DOHH2 (cell line): ENCODE data around the gene GCSAML.

Source experiments
- H3F3A ChIP-seq: fragments of 200-600 bp; sonication (generic), shearing (Covaris generic); 2 replicates; pipeline ENCODE4 v1.6.0; 2016; ENCODE audit warnings: antibody characterized with exemption, mild to moderate bottlenecking; ENCODE audit not compliant: control insufficient read depth, insufficient read depth
- H3K27ac ChIP-seq: fragments of 200-600 bp; sonication (generic); 2 replicates; pipeline ENCODE4 v1.5.1; 2014; ENCODE audit warnings: low read depth, mild to moderate bottlenecking, low read length, moderate library complexity
- H3K27me3 ChIP-seq: fragments of 200-600 bp; sonication (generic); 2 replicates; pipeline ENCODE4 v1.6.1; 2014; ENCODE audit warnings: mild to moderate bottlenecking, low read length, mixed read lengths; ENCODE audit not compliant: control insufficient read depth
- H3K36me3 ChIP-seq: fragments of 200-600 bp; sonication (generic); 2 replicates; pipeline ENCODE4 v1.6.1; 2014; ENCODE audit warnings: mild to moderate bottlenecking, low read length, moderate library complexity, mixed read lengths; ENCODE audit not compliant: control insufficient read depth
- H3K4me1 ChIP-seq: fragments of 200-600 bp; sonication (generic); 2 replicates; pipeline ENCODE4 v1.6.1; 2014; ENCODE audit warnings: mild to moderate bottlenecking, low read length, mixed read lengths; ENCODE audit not compliant: control insufficient read depth
- H3K4me2 ChIP-seq: fragments of 200-600 bp; sonication (generic); 2 replicates; pipeline ENCODE4 v1.6.0; 2014; ENCODE audit warnings: mild to moderate bottlenecking, low read length, moderate library complexity
- H3K4me3 ChIP-seq: fragments of 200-600 bp; sonication (generic); 2 replicates; pipeline ENCODE4 v1.5.1; 2014; ENCODE audit warnings: mild to moderate bottlenecking, low read length, mixed read lengths
- H3K79me2 ChIP-seq: fragments of 200-600 bp; sonication (generic); 2 replicates; pipeline ENCODE4 v1.6.1; 2014; ENCODE audit warnings: mild to moderate bottlenecking, low read length, mixed read lengths; ENCODE audit not compliant: control insufficient read depth
- H3K9me2 ChIP-seq: fragments of 200-600 bp; sonication (generic); replicated peaks from 2 replicates; pipeline ENCODE4 v1.6.1; 2014; ENCODE audit warnings: mild to moderate bottlenecking, low read length, mixed read lengths; ENCODE audit not compliant: control insufficient read depth
- H3K9me3 ChIP-seq: fragments of 200-600 bp; sonication (generic); 2 replicates; pipeline ENCODE4 v1.6.1; 2014; ENCODE audit warnings: antibody characterized with exemption, low read length, mixed read lengths; ENCODE audit not compliant: control insufficient read depth, insufficient read depth
- H4K20me1 ChIP-seq: fragments of 200-600 bp; sonication (generic); 2 replicates; pipeline ENCODE4 v1.6.0; 2014; ENCODE audit warnings: low read depth, mild to moderate bottlenecking, antibody characterized with exemption, low read length, moderate library complexity; ENCODE audit not compliant: control insufficient read depth, insufficient read depth
- EZH2phosphoT487 ChIP-seq: fragments of 200-600 bp; sonication (generic); IDR thresholded peaks from 2 replicates; pipeline ENCODE4 v1.6.1; 2017; ENCODE audit warnings: borderline replicate concordance, mild to moderate bottlenecking, antibody characterized with exemption, low read length, moderate library complexity, mixed read lengths
- TF ChIP-seq, protein P1 (sequence below): fragments of 200-600 bp; sonication (generic); IDR thresholded peaks from one replicate; pipeline ENCODE4 v1.5.1; 2014; ENCODE audit warnings: antibody characterized with exemption, mild to moderate bottlenecking, low read depth, low read length; ENCODE audit not compliant: poor library complexity, severe bottlenecking

The GCSAML gene

DNA sequence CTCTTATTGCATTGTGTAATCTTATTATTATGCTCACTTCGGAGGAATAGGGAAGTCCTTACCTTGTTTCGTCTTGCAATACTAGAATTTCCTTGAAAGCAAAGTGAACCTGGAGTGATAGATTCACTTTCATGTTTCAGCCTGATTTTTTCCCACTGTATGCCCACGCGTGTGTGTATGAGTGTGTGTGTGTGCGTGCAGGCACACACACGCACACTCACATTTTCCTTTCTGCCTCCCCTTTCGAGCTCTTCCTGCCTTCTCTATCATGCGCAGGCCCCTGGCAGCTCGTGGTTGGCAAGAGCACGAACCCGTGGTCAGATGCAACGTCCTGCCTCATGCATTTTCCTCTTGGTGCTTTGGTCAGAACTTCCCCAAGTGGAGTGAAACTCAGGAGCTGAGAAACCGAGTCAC, at the start of gene GCSAML:
TSS of gene GCSAML (plus strand) at position 366 of the 414 bp plus-strand sequence. CDS start 58 bp downstream, outside the sequence.
- Histone ChIP-seq H3K4me2 (no peak within 1 kb of the TSS), H3K79me2 (no peaks in the 10 kb centered on the region), H3K27me3 (no peaks in the 10 kb centered on the region), H3K9me3 (no peaks in the 10 kb centered on the region), H3K4me3 (no peak within 1 kb of the TSS), H3K36me3 (no peaks in the 10 kb centered on the region), H3K27ac (no peak within 1 kb of the TSS), H3F3A (no peaks in the 10 kb centered on the region), H3K4me1 (no peaks in the 10 kb centered on the region), H3K9me2 (no peaks in the 10 kb centered on the region), H4K20me1 (no peaks in the 10 kb centered on the region)
- TF ChIP-seq, protein P1, sequence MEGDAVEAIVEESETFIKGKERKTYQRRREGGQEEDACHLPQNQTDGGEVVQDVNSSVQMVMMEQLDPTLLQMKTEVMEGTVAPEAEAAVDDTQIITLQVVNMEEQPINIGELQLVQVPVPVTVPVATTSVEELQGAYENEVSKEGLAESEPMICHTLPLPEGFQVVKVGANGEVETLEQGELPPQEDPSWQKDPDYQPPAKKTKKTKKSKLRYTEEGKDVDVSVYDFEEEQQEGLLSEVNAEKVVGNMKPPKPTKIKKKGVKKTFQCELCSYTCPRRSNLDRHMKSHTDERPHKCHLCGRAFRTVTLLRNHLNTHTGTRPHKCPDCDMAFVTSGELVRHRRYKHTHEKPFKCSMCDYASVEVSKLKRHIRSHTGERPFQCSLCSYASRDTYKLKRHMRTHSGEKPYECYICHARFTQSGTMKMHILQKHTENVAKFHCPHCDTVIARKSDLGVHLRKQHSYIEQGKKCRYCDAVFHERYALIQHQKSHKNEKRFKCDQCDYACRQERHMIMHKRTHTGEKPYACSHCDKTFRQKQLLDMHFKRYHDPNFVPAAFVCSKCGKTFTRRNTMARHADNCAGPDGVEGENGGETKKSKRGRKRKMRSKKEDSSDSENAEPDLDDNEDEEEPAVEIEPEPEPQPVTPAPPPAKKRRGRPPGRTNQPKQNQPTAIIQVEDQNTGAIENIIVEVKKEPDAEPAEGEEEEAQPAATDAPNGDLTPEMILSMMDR = no peak

DNA sequence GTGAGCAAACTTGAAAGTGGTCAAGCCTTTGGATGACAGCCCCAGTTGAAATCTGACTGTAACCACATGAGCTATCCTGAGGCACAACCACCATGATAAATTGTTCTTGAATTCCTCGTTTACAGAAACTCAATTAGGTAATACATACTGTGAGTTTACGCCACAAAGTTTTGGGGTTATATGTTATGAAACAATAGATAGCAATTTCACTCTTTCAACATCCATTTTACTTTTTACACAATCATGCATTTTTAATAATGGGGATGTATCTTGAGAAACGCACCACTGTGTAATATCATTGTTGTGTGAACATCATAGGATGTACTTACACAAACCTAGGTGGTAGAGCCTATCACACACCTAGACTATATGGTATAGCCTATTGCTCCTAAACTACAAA, 48.1 kb upstream of the GCSAML start:
- no peaks in the 10 kb centered on the region for H3K9me3 ChIP-seq
- H3K4me2 ChIP-seq = no peak overlapping the region
- H3K4me1 ChIP-seq = no peaks in the 10 kb centered on the region
- H3K36me3 ChIP-seq = no peaks in the 10 kb centered on the region
- no peaks in the 10 kb centered on the region for H3K9me2 ChIP-seq
- H3F3A ChIP-seq = no peaks in the 10 kb centered on the region
- H4K20me1 ChIP-seq = no peaks in the 10 kb centered on the region
- H3K27me3 ChIP-seq = no peaks in the 10 kb centered on the region; the same call in 1 of the 2 replicates
- H3K27ac ChIP-seq = no peak overlapping the region
- H3K79me2 ChIP-seq = no peaks in the 10 kb centered on the region
- no peak overlapping the region for H3K4me3 ChIP-seq
- TF ChIP-seq EZH2phosphoT487 = no peak
- TF ChIP-seq, protein P1 = no peak

DNA sequence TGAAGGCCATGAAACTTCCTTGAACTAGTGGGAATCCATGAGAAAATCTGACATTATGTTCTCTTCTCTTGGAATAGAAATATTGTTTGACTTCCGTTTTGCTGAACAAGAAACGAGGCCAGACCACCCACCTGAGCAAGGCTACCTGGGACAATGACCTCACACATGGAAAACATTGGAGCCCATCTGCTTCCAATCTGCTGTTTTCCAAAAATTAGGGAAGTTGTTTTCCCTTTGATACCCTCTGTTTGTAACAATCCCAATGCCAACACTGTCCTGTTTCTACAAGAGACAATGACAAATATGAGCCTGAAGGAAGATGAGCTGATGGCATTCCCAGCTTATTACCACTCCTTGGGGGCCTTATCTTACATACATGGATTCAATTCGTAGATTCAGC, 42.1 kb upstream of the GCSAML start:
- Histone ChIP-seq H3K27me3 (no peaks in the 10 kb centered on the region), H3K4me1 (no peaks in the 10 kb centered on the region), H3K36me3 (no peaks in the 10 kb centered on the region), H3K27ac (no peak overlapping the region), H3F3A (no peaks in the 10 kb centered on the region), H3K4me2 (no peak overlapping the region), H4K20me1 (no peaks in the 10 kb centered on the region), H3K79me2 (no peaks in the 10 kb centered on the region), H3K9me3 (no peaks in the 10 kb centered on the region), H3K9me2 (no peaks in the 10 kb centered on the region), H3K4me3 (no peak overlapping the region)
- TF ChIP-seq, protein P1 = no peak
- no peak for TF ChIP-seq EZH2phosphoT487
